ENCODE data around the gene CDH13.

Gene CDH13

DNA sequence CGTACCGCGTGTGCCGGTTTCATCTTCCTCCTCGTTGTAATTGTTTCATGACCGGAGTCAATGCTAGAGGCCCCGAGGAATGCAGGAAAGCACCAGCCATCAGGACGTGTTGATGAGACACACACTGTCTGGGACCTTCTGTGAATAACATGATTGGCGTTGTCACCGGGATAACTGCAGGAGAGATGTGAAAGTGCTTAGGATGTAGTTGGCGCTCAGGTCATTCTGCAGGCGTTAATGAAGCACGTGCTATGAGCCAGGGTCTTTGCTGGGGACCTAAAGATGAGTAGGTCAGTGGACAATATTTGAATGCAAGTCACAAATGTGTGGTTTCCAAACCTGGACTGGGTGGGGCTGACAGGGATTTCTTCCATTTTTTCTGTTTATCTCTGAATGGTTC is 999.4 kb downstream of the CDH13 start:
- no peaks in the 10 kb centered on the region for H3K4me1 ChIP-seq
- H3K27me3 ChIP-seq, result no peaks in the 10 kb centered on the region
- no peak for DNase-seq
- no peak overlapping the region for H3K4me3 ChIP-seq
- H3K36me3 ChIP-seq, result no peaks in the 10 kb centered on the region
- TF ChIP-seq, protein P1, sequence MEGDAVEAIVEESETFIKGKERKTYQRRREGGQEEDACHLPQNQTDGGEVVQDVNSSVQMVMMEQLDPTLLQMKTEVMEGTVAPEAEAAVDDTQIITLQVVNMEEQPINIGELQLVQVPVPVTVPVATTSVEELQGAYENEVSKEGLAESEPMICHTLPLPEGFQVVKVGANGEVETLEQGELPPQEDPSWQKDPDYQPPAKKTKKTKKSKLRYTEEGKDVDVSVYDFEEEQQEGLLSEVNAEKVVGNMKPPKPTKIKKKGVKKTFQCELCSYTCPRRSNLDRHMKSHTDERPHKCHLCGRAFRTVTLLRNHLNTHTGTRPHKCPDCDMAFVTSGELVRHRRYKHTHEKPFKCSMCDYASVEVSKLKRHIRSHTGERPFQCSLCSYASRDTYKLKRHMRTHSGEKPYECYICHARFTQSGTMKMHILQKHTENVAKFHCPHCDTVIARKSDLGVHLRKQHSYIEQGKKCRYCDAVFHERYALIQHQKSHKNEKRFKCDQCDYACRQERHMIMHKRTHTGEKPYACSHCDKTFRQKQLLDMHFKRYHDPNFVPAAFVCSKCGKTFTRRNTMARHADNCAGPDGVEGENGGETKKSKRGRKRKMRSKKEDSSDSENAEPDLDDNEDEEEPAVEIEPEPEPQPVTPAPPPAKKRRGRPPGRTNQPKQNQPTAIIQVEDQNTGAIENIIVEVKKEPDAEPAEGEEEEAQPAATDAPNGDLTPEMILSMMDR (IDR thresholded peaks at IDR 0.05), result no peak
- H3K27ac ChIP-seq, result no peak overlapping the region
- intact Hi-C loops (cut with DNase I; ENCODE audit: low total_unique reads), result no loop called here
- no peaks in the 10 kb centered on the region for H3K9me3 ChIP-seq

- Histone ChIP-seq H3K4me3 (no peak overlapping the region), H3K4me1 (no peaks in the 10 kb centered on the region), H3K9me3 (no peaks in the 10 kb centered on the region), H3K27me3 (no peaks in the 10 kb centered on the region), H3K36me3 (no peaks in the 10 kb centered on the region), H3K27ac (no peak overlapping the region)
- no peak for DNase-seq
- intact Hi-C loops (cut with DNase I; ENCODE audit: low total_unique reads), result no loop called here
- TF ChIP-seq, protein P1 (IDR thresholded peaks at IDR 0.05), result no peak
Measured at GRCh38 chr16:83626676-83627075, 999.9 kb downstream of the CDH13 start.

DNA sequence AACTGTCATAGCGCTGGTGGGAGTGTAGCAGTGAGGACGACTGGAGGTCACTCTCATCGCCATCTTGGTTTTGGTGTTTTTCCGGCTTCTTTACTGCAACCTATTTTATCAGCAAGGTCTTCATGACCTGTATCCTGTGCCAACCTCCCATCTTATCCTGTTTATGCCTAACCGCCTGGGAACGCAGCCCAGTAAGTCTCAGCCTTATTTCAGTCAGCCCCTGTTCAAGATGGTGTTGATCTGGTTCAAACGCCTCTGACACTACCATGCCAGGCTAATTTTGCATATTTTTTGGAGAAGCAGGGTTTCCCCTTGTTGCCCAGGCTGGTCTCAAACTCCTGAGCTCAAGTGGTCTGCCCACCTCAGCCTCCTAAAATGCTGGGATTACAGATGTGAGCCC is 1001.2 kb downstream of the CDH13 start:
- no peak for DNase-seq
- intact Hi-C loops (cut with DNase I; ENCODE audit: low total_unique reads), result no loop called here
- no peak overlapping the region for H3K27ac ChIP-seq
- no peaks in the 10 kb centered on the region for H3K36me3 ChIP-seq
- TF ChIP-seq, protein P1 (IDR thresholded peaks at IDR 0.05), result no peak
- no peak overlapping the region for H3K4me3 ChIP-seq
- H3K9me3 ChIP-seq, result no peaks in the 10 kb centered on the region
- H3K4me1 ChIP-seq, result no peaks in the 10 kb centered on the region
- H3K27me3 ChIP-seq, result no peaks in the 10 kb centered on the region

DNA sequence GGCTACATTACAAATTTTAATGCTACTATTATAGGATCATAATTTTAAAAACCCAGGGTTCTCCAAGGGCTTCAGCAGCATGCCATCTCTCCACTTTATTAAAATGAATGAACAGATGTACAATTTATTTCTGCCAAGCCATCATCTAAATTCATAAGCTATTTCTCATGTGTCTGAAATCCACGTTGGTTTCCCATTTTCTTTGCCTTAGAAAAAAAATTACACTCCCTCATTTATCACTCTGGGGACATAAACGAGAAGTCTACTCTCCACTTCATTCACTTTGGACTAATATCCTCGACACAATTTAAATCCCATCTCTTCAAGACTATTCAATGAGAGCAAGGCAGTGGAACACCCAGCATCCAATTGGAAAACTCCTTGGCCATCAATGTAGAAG is 1002.7 kb downstream of the CDH13 start:
- TF ChIP-seq, protein P1 (IDR thresholded peaks at IDR 0.05), result no peak

GRCh38 chr16:83629836-83630235 is 1003.1 kb downstream of the CDH13 start:
- TF ChIP-seq, protein P1 (IDR thresholded peaks at IDR 0.05), result no peak
- Histone ChIP-seq H3K4me1 (no peaks in the 10 kb centered on the region), H3K36me3 (no peaks in the 10 kb centered on the region), H3K27me3 (no peaks in the 10 kb centered on the region), H3K4me3 (no peak overlapping the region), H3K9me3 (no peaks in the 10 kb centered on the region), H3K27ac (no peak overlapping the region)
- intact Hi-C loops (cut with DNase I; ENCODE audit: low total_unique reads), result no loop called here
- no peak for DNase-seq

More for the DNA sequence above, 1002.7 kb downstream of the CDH13 start:
- Histone ChIP-seq H3K27me3 (no peaks in the 10 kb centered on the region), H3K4me1 (no peaks in the 10 kb centered on the region), H3K27ac (no peak overlapping the region), H3K4me3 (no peak overlapping the region), H3K9me3 (no peaks in the 10 kb centered on the region), H3K36me3 (no peaks in the 10 kb centered on the region)
- no peak for DNase-seq
- intact Hi-C loops (cut with DNase I; ENCODE audit: low total_unique reads), result no loop called here

DNA sequence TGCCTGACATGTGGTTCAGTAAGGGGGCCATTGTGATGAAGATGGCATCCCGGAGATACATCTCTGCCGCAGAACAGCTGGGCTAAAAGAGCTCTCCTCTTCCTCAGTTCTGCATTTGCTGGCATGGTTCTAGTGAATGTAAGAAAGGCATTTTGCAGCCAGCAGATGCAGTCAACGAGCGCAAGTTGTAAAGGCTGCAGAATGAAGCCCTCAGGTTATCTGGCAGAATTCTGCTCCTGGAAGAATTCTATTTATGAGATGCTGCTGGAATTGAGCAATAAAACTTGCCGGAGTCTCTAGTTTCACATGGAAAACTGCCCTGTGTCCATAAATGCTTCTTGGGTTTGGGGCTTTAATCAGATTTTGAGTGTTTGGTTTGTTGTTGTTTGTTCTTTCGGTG is 1004.2 kb downstream of the CDH13 start:
- Histone ChIP-seq H3K36me3 (no peaks in the 10 kb centered on the region), H3K9me3 (no peaks in the 10 kb centered on the region), H3K27me3 (no peaks in the 10 kb centered on the region), H3K4me3 (no peak overlapping the region), H3K4me1 (no peaks in the 10 kb centered on the region), H3K27ac (no peak overlapping the region)
- intact Hi-C loops (cut with DNase I; ENCODE audit: low total_unique reads), result no loop called here
- TF ChIP-seq, protein P1 (IDR thresholded peaks at IDR 0.05), result no peak
- DNase-seq, result no peak

Measured in tibial artery (tissue), 4 donors.